ENCODE measurements around the gene SLC1A3.

Gene SLC1A3

GRCh38 chr5:36619012-36619635 lies 12.7 kb downstream of the SLC1A3 start:
- 98% methylated on average over 6 of the region's 8 CpGs for WGBS (ENCODE audit: insufficient coverage)
- no peak for DNase-seq
- H3K27ac ChIP-seq (ENCODE audit: insufficient read depth in 1 of 2, low read depth in 1 of 2, low read length in 2 of 2, poor library complexity in 1 of 2, severe bottlenecking in 2 of 2), result no peak overlapping the region
- no peaks in the 10 kb centered on the region for H3K9me3 ChIP-seq (ENCODE audit: control extremely low read depth in 1 of 5, control insufficient read depth in 4 of 5, insufficient read depth in 2 of 5, low read depth in 1 of 5, low read length in 4 of 5)
- CTCF ChIA-PET, result no interaction called here
- H3K4me1 ChIP-seq (ENCODE audit: control extremely low read depth in 1 of 4, control insufficient read depth in 4 of 4, insufficient read depth in 4 of 4, low read length in 3 of 4), result peaks cover 0 to 12% (median 10%) of the 10 kb centered on the region in 4 experiments
- POLR2A ChIA-PET, result no interaction called here
- H3K36me3 ChIP-seq (ENCODE audit: control insufficient read depth in 4 of 4, insufficient read depth in 4 of 4, low read length in 3 of 4), result no peaks in the 10 kb centered on the region
- no peaks in the 10 kb centered on the region for H3K27me3 ChIP-seq (replicated peaks in 2 of 5; ENCODE audit: control insufficient read depth in 4 of 5, insufficient read depth in 5 of 5, low read length in 4 of 5)
- H3K4me3 ChIP-seq (ENCODE audit: control insufficient read depth in 1 of 7, extremely low read depth in 1 of 7, insufficient read depth in 4 of 7, low read depth in 2 of 7, low read length in 6 of 7), result no peak overlapping the region

- ChIA-PET CTCF (interaction anchor here (0.8 to 1.1 kb wide), 2 partner anchors 8 to 192 kb away, joined by 3 to 4 read pairs; no protein-coding TSS in a partner anchor), POLR2A (no interaction called here)
- Histone ChIP-seq H3K27ac (ENCODE audit: insufficient read depth in 1 of 2, low read depth in 1 of 2, low read length in 2 of 2, poor library complexity in 1 of 2, severe bottlenecking in 2 of 2) (no peak overlapping the region), H3K4me1 (ENCODE audit: control extremely low read depth in 1 of 4, control insufficient read depth in 4 of 4, insufficient read depth in 4 of 4, low read length in 3 of 4) (peaks cover 0 to 16% (median 13%) of the 10 kb centered on the region in 4 experiments), H3K4me3 (ENCODE audit: control insufficient read depth in 1 of 7, extremely low read depth in 1 of 7, insufficient read depth in 4 of 7, low read depth in 2 of 7, low read length in 6 of 7) (no peak overlapping the region), H3K36me3 (ENCODE audit: control insufficient read depth in 4 of 4, insufficient read depth in 4 of 4, low read length in 3 of 4) (no peaks in the 10 kb centered on the region), H3K27me3 (replicated peaks in 2 of 5; ENCODE audit: control insufficient read depth in 4 of 5, insufficient read depth in 5 of 5, low read length in 4 of 5) (no peaks in the 10 kb centered on the region), H3K9me3 (ENCODE audit: control extremely low read depth in 1 of 5, control insufficient read depth in 4 of 5, insufficient read depth in 2 of 5, low read depth in 1 of 5, low read length in 4 of 5) (no peaks in the 10 kb centered on the region)
- WGBS (ENCODE audit: insufficient coverage), result 80% methylated on average over 5 of the region's 6 CpGs
- no peak for DNase-seq
Measured at GRCh38 chr5:36621985-36622384, 15.6 kb downstream of the SLC1A3 start.

GRCh38 chr5:36623832-36624231 lies 17.4 kb downstream of the SLC1A3 start:
- no peaks in the 10 kb centered on the region for H3K27me3 ChIP-seq (replicated peaks in 2 of 5; ENCODE audit: control insufficient read depth in 4 of 5, insufficient read depth in 5 of 5, low read length in 4 of 5)
- no peaks in the 10 kb centered on the region for H3K9me3 ChIP-seq (ENCODE audit: control extremely low read depth in 1 of 5, control insufficient read depth in 4 of 5, insufficient read depth in 2 of 5, low read depth in 1 of 5, low read length in 4 of 5)
- peak overlapping the region in 1 of 2 experiments; percentile 69 for H3K27ac ChIP-seq (ENCODE audit: insufficient read depth in 1 of 2, low read depth in 1 of 2, low read length in 2 of 2, poor library complexity in 1 of 2, severe bottlenecking in 2 of 2)
- H3K36me3 ChIP-seq (ENCODE audit: control insufficient read depth in 4 of 4, insufficient read depth in 4 of 4, low read length in 3 of 4), result no peaks in the 10 kb centered on the region
- CTCF ChIA-PET, result interaction anchor here (0.6 to 2.1 kb wide), 12 partner anchors 10 to 123 kb away, joined by 3 to 9 read pairs (median 3); no protein-coding TSS in a partner anchor
- H3K4me3 ChIP-seq (ENCODE audit: control insufficient read depth in 1 of 7, extremely low read depth in 1 of 7, insufficient read depth in 4 of 7, low read depth in 2 of 7, low read length in 6 of 7), result peak overlapping the region in 2 of 7 experiments; percentile 41 to 57
- H3K4me1 ChIP-seq (ENCODE audit: control extremely low read depth in 1 of 4, control insufficient read depth in 4 of 4, insufficient read depth in 4 of 4, low read length in 3 of 4), result peaks cover 0 to 16% (median 13%) of the 10 kb centered on the region in 4 experiments
- 0% methylated on average over 5 of the region's 9 CpGs for whole genome bisulfite sequencing (ENCODE audit: insufficient coverage)
- DNase-seq, result peak; percentile 91 to 98 (median 96)
- POLR2A ChIA-PET, result interaction anchor here (0.6 kb wide), 1 partner anchor 280 kb away, joined by 3 read pairs; no protein-coding TSS in a partner anchor

- Histone ChIP-seq H3K27ac (ENCODE audit: insufficient read depth in 1 of 2, low read depth in 1 of 2, low read length in 2 of 2, poor library complexity in 1 of 2, severe bottlenecking in 2 of 2) (peak overlapping the region in 1 of 2 experiments; percentile 69), H3K4me3 (ENCODE audit: control insufficient read depth in 1 of 7, extremely low read depth in 1 of 7, insufficient read depth in 4 of 7, low read depth in 2 of 7, low read length in 6 of 7) (peak overlapping the region in 1 of 7 experiments; percentile 57), H3K4me1 (ENCODE audit: control extremely low read depth in 1 of 4, control insufficient read depth in 4 of 4, insufficient read depth in 4 of 4, low read length in 3 of 4) (peaks cover 0 to 16% (median 13%) of the 10 kb centered on the region in 4 experiments), H3K9me3 (ENCODE audit: control extremely low read depth in 1 of 5, control insufficient read depth in 4 of 5, insufficient read depth in 2 of 5, low read depth in 1 of 5, low read length in 4 of 5) (no peaks in the 10 kb centered on the region), H3K36me3 (ENCODE audit: control insufficient read depth in 4 of 4, insufficient read depth in 4 of 4, low read length in 3 of 4) (no peaks in the 10 kb centered on the region), H3K27me3 (replicated peaks in 2 of 5; ENCODE audit: control insufficient read depth in 4 of 5, insufficient read depth in 5 of 5, low read length in 4 of 5) (no peaks in the 10 kb centered on the region)
- DNase-seq, result peak; percentile 14 to 84 (median 72)
- ChIA-PET POLR2A (no interaction called here), CTCF (interaction anchor here (0.8 to 2.1 kb wide), 9 partner anchors 9 to 69 kb away, joined by 3 to 9 read pairs (median 3); no protein-coding TSS in a partner anchor)
- WGBS (ENCODE audit: insufficient coverage), result 26% methylated on average over 5 of the region's 8 CpGs
Measured at GRCh38 chr5:36624277-36624676, 17.9 kb downstream of the SLC1A3 start.

GRCh38 chr5:36628695-36629094 lies 22.3 kb downstream of the SLC1A3 start:
- Histone ChIP-seq H3K27me3 (replicated peaks in 2 of 5; ENCODE audit: control insufficient read depth in 4 of 5, insufficient read depth in 5 of 5, low read length in 4 of 5) (no peaks in the 10 kb centered on the region), H3K36me3 (ENCODE audit: control insufficient read depth in 4 of 4, insufficient read depth in 4 of 4, low read length in 3 of 4) (no peaks in the 10 kb centered on the region), H3K9me3 (ENCODE audit: control extremely low read depth in 1 of 5, control insufficient read depth in 4 of 5, insufficient read depth in 2 of 5, low read depth in 1 of 5, low read length in 4 of 5) (no peaks in the 10 kb centered on the region), H3K4me1 (ENCODE audit: control extremely low read depth in 1 of 4, control insufficient read depth in 4 of 4, insufficient read depth in 4 of 4, low read length in 3 of 4) (peaks cover 7 to 24% (median 15%) of the 10 kb centered on the region in 4 experiments), H3K4me3 (ENCODE audit: control insufficient read depth in 1 of 7, extremely low read depth in 1 of 7, insufficient read depth in 4 of 7, low read depth in 2 of 7, low read length in 6 of 7) (no peak overlapping the region), H3K27ac (ENCODE audit: insufficient read depth in 1 of 2, low read depth in 1 of 2, low read length in 2 of 2, poor library complexity in 1 of 2, severe bottlenecking in 2 of 2) (no peak overlapping the region)
- ChIA-PET CTCF (interaction anchor here (2.0 kb wide), 1 partner anchor 23 kb away, joined by 4 read pairs; no protein-coding TSS in a partner anchor), POLR2A (no interaction called here)
- WGBS (ENCODE audit: insufficient coverage), result 100% methylated on average over 2 of the region's 2 CpGs
- DNase-seq, result no peak

GRCh38 chr5:36629729-36630128 lies 23.3 kb downstream of the SLC1A3 start:
- H3K27me3 ChIP-seq (replicated peaks in 2 of 5; ENCODE audit: control insufficient read depth in 4 of 5, insufficient read depth in 5 of 5, low read length in 4 of 5), result no peaks in the 10 kb centered on the region
- ChIA-PET POLR2A (no interaction called here), CTCF (no interaction called here)
- DNase-seq, result no peak
- H3K9me3 ChIP-seq (ENCODE audit: control extremely low read depth in 1 of 5, control insufficient read depth in 4 of 5, insufficient read depth in 2 of 5, low read depth in 1 of 5, low read length in 4 of 5), result no peaks in the 10 kb centered on the region
- H3K36me3 ChIP-seq (ENCODE audit: control insufficient read depth in 4 of 4, insufficient read depth in 4 of 4, low read length in 3 of 4), result no peaks in the 10 kb centered on the region
- whole genome bisulfite sequencing (ENCODE audit: insufficient coverage), result 98% methylated on average over 6 of the region's 8 CpGs
- no peak overlapping the region for H3K4me3 ChIP-seq (ENCODE audit: control insufficient read depth in 1 of 7, extremely low read depth in 1 of 7, insufficient read depth in 4 of 7, low read depth in 2 of 7, low read length in 6 of 7)
- peaks cover 4 to 17% (median 8%) of the 10 kb centered on the region in 4 experiments for H3K4me1 ChIP-seq (ENCODE audit: control extremely low read depth in 1 of 4, control insufficient read depth in 4 of 4, insufficient read depth in 4 of 4, low read length in 3 of 4)
- no peak overlapping the region for H3K27ac ChIP-seq (ENCODE audit: insufficient read depth in 1 of 2, low read depth in 1 of 2, low read length in 2 of 2, poor library complexity in 1 of 2, severe bottlenecking in 2 of 2)
